GM18499 (cell line): ENCODE data around the gene GPR139.

Source experiments
- ATAC-seq: cut with Tn5 transposase; IDR thresholded peaks from one replicate; pipeline ENCODE4 v1.9.1; 2021; ENCODE audit warnings: moderate number of reproducible peaks; ENCODE audit not compliant: insufficient read depth, unreplicated experiment

Gene GPR139

DNA sequence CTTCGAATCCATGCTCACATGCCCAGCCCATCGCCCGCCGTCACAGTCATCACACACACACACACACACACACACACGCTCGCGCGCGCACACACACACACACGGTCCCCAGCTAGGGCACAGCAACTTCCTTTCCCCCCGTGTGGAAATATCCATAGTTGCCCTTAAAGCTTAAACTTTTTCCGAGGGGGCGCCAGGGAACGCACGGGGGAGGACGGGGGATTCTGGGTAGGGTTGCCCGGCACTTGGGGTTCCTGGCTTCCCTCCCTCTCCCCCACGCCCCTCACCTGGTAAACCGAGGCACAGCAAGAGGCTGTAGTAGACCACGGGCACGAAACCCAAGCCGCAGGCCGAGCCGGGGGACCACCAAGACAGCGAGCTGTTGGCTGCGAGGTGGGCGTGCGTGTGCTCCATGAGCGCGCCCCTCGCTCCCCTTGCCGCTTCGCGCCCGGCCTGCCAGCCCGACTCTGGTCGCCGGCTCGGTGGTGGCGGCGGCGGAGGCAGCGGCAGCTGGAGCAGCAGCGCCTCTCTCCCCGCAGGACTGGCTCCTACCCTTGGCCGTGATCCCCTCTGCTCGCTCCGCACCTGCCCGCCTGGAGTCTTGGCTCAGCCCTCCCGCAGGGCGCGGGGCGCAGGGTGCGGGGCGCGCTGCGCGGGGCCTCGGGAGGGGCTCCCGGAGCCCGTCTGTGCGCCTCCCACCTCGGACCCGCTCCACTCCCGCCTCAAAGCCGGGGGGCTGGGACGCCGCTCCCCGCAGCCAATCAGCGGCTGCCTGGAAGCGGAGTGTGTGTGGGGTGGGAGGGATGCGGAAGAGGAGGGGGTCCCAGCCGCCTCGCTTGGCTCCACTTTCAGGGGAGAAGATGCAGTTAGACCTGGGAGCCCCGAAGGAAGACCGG is at the start of gene GPR139:
GPR139 (minus strand) TSS at position 688 of the 896 bp plus-strand sequence; CDS start at position 414, 274 bp downstream.
- ATAC-seq: no peak

DNA sequence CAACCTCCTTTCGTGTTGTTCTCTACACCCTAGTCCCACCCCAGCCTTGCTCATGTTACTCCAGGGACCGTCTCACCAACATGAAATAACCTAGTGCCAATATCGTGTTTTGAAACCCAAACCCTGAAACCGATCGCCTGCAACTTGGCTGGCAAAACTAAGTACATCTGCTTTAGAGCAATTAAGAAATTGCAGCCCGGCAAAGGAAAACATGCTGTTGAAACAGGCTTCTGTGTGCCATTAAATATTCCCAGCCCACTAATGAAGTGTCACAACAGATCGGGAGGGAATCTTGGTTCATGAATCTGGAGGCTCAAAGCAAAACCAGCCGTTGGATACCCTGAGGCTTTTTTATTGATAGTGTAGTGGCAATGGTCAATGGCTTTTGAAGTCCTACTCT is 48.3 kb upstream of the GPR139 start:
- ATAC-seq: no peak

- no peak for ATAC-seq
These were observed 40.7 kb upstream of the GPR139 start for GRCh38 chr16:20114356-20114755.

DNA sequence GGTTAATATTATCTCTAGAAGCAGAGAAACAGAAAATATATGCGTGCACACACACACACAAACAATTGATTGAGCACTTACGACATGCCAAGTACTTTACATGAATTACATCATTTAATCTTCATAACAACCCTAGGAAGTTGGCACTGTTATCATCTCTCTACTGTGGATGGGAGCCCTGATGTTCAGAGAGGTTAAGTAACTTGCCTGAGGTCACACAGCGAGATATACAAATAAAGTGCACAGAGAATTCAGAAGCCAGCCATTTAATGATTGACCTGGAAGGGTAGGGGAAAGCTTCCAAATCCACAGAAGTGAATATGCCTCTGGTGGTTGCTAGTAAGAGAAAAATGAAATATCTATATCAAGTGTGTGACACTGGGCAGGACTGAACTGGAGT is 37.5 kb upstream of the GPR139 start:
- no peak for ATAC-seq

- ATAC-seq: no peak
These were observed 33.4 kb upstream of the GPR139 start for GRCh38 chr16:20107083-20107482.

DNA sequence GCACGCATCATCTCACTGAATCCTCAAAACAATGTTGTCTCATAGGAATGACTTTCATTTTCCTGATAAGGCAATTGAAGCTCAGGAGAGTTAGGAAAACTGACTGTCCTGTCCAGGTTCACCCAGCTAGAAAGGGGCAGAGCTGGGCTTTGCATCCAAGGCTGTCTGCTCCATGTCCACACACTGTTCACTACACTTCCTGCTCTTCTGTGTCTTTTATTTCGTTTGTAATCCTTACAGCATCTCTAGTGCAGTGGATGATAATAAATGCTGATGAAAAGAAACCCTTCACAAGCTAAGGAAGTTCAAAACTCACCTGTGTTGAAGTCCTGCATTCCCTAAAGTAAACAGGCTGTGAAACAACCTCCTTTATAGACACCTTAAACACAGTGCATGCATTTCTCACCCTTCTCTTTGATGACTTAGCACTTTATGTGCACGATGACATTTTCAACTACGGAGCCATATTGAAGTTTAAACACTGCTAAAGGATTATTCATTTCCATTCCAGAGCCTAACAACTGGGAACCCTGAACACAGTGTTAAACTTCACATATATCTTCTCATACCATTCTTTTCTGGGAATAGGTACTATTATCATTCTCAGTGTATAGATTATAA is 31.0 kb upstream of the GPR139 start:
- ATAC-seq: no peak

DNA sequence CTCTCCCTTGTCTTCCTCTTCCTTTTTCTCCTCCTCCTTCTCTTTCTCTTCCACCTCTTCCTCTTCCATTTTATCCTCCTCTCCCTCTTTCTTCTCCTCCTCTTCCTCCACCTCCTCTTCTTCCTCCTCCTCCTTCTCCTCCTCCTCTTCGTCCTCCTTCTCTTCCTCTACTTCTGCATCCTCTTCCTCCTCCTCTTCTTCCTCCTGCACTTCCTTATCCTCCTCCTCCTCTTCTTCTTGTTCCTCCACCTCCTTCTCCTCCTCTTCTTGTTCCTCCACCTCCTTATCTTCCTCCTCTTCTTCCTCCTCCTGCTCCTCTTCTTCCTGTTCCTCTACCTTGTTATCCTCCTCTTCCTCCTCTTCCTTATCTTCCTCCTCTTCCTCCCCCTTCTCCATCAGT is 28.8 kb upstream of the GPR139 start:
- no peak for ATAC-seq

DNA sequence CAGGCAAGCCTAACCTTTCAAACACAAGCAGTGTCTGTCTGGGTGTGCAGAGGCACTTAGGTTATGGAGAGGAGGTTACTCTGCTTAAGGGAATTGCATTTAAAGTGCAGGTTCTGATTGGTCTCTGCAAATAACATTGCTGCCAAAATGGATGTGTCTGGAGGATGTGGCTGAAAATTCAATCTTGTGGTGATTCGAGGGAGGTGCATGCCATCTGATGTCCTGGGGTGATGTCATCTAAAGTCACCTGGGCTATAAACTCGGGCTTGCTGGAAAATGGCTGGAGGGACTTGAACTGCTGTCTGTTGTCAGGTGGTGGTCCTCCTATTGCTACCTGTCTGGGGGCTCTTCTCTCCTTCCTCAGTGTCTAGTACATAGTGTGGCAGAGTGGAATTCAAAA is 28.3 kb upstream of the GPR139 start:
- ATAC-seq: no peak

DNA sequence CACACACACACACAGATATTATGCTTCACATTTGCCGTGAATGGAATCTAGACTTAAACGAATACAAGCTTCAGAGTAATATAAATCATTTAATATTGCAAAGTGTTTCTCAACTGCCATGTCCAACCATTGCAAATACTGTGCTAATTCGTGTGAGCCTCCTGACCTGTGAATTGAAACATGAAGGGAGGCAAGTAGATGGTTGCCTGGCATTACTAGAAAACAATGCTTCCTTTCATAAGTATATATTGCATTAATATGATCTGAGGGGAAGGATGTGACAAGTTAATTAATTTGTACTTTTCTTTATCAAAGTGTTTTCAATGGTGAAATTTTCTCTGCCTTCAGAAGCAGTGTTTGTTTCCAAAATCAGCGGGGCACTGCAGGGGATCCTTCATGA is 25.7 kb upstream of the GPR139 start:
- ATAC-seq: no peak

GRCh38 chr16:20094157-20094556 is 20.5 kb upstream of the GPR139 start:
- no peak for ATAC-seq

GRCh38 chr16:20089246-20089965 is 15.7 kb upstream of the GPR139 start:
- no peak for ATAC-seq

GRCh38 chr16:20084624-20085226 is 11.0 kb upstream of the GPR139 start:
- ATAC-seq: no peak

GRCh38 chr16:20079106-20079505 is 5.4 kb upstream of the GPR139 start:
- no peak for ATAC-seq

- no peak for ATAC-seq
These were observed 1.6 kb upstream of the GPR139 start for GRCh38 chr16:20075243-20075642.

GRCh38 chr16:20074099-20074991 is 655 bp upstream of the GPR139 start:
- no peak for ATAC-seq

GRCh38 chr16:20072874-20073202 is 852 bp downstream of the GPR139 start:
- no peak for ATAC-seq

DNA sequence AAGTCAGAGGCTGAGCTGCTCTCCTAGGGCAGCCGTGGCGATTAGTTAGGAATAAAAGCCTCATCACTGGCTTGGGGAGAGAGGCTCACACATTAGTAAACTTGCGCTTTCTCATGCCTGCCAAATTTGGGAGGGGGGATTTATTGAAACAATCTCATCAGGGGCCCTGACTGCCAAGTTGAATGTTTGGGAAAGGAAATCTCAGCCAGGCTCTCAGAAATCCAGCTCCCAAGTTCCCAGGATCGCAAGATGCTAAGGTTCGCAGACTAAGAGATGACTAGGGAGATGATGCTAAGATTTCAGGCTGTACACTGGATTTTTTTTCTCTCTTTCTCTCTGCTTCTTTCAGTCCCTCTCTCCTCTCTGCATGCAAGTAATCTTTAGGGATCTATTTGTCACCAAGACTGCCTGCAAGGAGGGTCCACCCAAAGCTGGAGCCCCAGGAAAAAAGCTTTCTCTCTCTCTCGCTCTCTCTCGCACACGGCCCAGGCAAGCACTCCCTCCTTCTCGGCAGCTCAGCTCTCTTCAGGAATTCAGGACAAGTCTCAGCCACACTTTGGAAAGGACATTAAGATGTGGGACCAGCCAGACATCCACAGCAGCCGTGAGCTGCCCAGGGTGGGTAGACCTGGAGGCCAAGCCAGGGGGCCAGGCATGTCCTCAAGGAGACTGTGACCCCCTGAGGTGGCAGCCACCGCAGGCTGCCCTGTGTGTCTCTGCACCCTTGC is 1.4 kb downstream of the GPR139 start:
- no peak for ATAC-seq

DNA sequence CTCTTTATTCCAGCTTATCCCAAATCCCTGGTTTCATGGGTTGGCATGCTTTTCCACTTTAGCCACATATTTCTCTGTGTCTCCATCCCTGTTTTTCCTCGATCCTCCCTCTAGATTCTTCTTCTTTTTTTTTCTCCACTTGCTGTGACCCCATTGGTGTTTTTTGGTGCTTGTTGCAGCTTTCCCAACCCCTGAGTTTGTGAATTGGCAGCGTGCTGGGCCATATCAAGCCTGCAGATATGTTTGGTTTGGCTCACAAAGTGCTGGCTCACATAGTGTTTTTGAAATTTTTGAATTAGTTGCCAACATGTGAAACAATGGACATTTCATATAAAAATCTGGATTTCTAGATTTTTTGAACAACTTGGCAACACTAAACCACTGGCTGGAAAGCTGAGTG is 8.8 kb downstream of the GPR139 start:
- ATAC-seq: no peak

DNA sequence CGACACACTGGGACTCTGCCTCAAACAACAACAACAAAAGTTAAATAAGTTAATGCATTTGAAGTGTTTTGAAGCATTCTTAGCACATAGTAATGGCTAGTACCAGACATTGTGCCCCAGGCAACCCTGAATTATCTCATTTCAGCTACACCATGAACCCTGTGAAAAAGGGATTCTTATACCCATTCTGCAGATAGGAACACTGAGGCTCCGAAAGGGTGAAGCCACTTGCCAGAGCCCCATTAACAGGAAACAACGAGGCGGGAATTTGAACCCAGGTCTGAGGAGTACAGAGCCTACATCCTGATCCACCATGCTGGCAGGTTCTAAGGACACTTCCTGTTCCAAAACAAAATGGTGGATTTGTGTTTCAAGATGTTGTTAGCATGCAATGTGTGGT is 9.2 kb downstream of the GPR139 start:
- no peak for ATAC-seq
